IMR-90 (cell line): ENCODE measurements around the gene EPHX1. TPM values are rescaled to one million over a fixed set of nuclear protein-coding genes. Genes with fewer than 3 reads are reported as not detected.
A peak's percentile ranks its signal among the peaks of the same experiment; 100 is the strongest.

Source experiments
- ATAC-seq: fragments of 200-7000 bp; cut with Tn5 transposase; 2 replicates; pipeline ENCODE4 v1.9.1; 2020; ENCODE audit warnings: low read depth, mild to moderate bottlenecking, moderate library complexity
- BruUV-seq: library from RNA; stranded (reverse); fragments of 400-500 nt; replicated peaks from 2 replicates; lab custom pipeline; 2021; lab: Mats Ljungman, UMichigan
- CTCF ChIA-PET: fragments of 300-600 bp; formaldehyde crosslinking; extraction: SDS; loops from one replicate; lab custom pipeline; 2021; ENCODE audit warnings: antibody characterized with exemption; lab: Yijun Ruan, JAX
- POLR2A ChIA-PET: fragments of 300-600 bp; sonication (Branson Sonifier 250); formaldehyde crosslinking; loops from one replicate; lab custom pipeline; 2022; ENCODE audit warnings: antibody characterized with exemption; ENCODE audit not compliant: unreplicated experiment; lab: Charles Lee
- DNase-seq: peaks from one replicate; pipeline ENCODE4 v3.0.0; 2013
- H2AFZ ChIP-seq: replicated peaks from 2 replicates; pipeline ENCODE3; 2013; ENCODE audit warnings: low read length, mild to moderate bottlenecking; ENCODE audit not compliant: poor library complexity
- H2AK5ac ChIP-seq: 2 replicates; pipeline ENCODE4 v1.6.1; 2013; ENCODE audit warnings: low read depth, low read length, inconsistent platforms
- H2AK9ac ChIP-seq: replicated peaks from 2 replicates; pipeline ENCODE3; 2013; ENCODE audit warnings: mild to moderate bottlenecking, low read depth, low read length, moderate library complexity; ENCODE audit not compliant: poor library complexity
- H2BK120ac ChIP-seq: 2 replicates; pipeline ENCODE4 v1.6.1; 2013; ENCODE audit warnings: low read depth, low read length, inconsistent platforms
- H2BK15ac ChIP-seq: 3 replicates; pipeline ENCODE4 v1.6.1; 2013; ENCODE audit warnings: low read depth, low read length, inconsistent platforms
- H2BK20ac ChIP-seq: 2 replicates; pipeline ENCODE4 v1.6.1; 2013; ENCODE audit warnings: low read depth, mild to moderate bottlenecking, inconsistent platforms, low read length, moderate library complexity
- H2BK5ac ChIP-seq: 2 replicates; pipeline ENCODE4 v1.6.1; 2013; ENCODE audit warnings: mild to moderate bottlenecking, low read depth, low read length, inconsistent platforms; ENCODE audit not compliant: poor library complexity, severe bottlenecking
- H3K14ac ChIP-seq: replicated peaks from 2 replicates; pipeline ENCODE4 v1.6.1; 2013; ENCODE audit warnings: low read depth, low read length, inconsistent platforms
- H3K18ac ChIP-seq: 2 replicates; pipeline ENCODE4 v1.6.1; 2013; ENCODE audit warnings: low read depth, low read length, control low read depth
- H3K23ac ChIP-seq: 2 replicates; pipeline ENCODE4 v1.6.1; 2013; ENCODE audit warnings: low read depth, low read length, inconsistent platforms
- H3K27ac ChIP-seq: 2 replicates; pipeline ENCODE4 v1.5.1; 2013; ENCODE audit warnings: mild to moderate bottlenecking, control low read depth, low read length; ENCODE audit not compliant: insufficient read depth
- H3K27me3 ChIP-seq: 2 replicates; pipeline ENCODE4 v1.6.1; 2013; ENCODE audit warnings: low read length; ENCODE audit not compliant: control insufficient read depth, insufficient read depth
- H3K36me3 ChIP-seq: 2 replicates; pipeline ENCODE4 v1.6.1; 2013; ENCODE audit warnings: low read length, mixed read lengths; ENCODE audit not compliant: control insufficient read depth, insufficient read depth
- H3K4ac ChIP-seq: 2 replicates; pipeline ENCODE4 v1.6.1; 2013; ENCODE audit warnings: low read depth, low read length, inconsistent platforms
- H3K4me1 ChIP-seq: 2 replicates; pipeline ENCODE4 v1.6.1; 2013; ENCODE audit warnings: low read length, mixed read lengths; ENCODE audit not compliant: control insufficient read depth, insufficient read depth
- H3K4me2 ChIP-seq: 2 replicates; pipeline ENCODE4 v1.6.1; 2013; ENCODE audit warnings: low read depth, mild to moderate bottlenecking, control low read depth, low read length, moderate library complexity
- H3K4me3 ChIP-seq: 2 replicates; pipeline ENCODE4 v1.5.1; 2013; ENCODE audit warnings: low read depth, mild to moderate bottlenecking, control low read depth, low read length, moderate library complexity; ENCODE audit not compliant: insufficient read depth
- H3K56ac ChIP-seq: 2 replicates; pipeline ENCODE4 v1.6.1; 2013; ENCODE audit warnings: low read length, inconsistent platforms; ENCODE audit not compliant: insufficient read depth; ENCODE audit errors: extremely low read depth
- H3K79me1 ChIP-seq, 2 experiments: 2 replicates each; pipeline ENCODE4 v1.6.1; 2013; ENCODE audit warnings: low read length in 2 of 2, inconsistent platforms in 1 of 2, low read depth in 1 of 2
- H3K9ac ChIP-seq: 2 replicates; pipeline ENCODE4 v1.6.1; 2013; ENCODE audit warnings: low read depth, low read length, control low read depth
- H3K9me1 ChIP-seq: 2 replicates; pipeline ENCODE4 v1.6.1; 2013; ENCODE audit warnings: low read length, inconsistent platforms; ENCODE audit not compliant: insufficient read depth
- H3K9me3 ChIP-seq: 2 replicates; pipeline ENCODE4 v1.6.1; 2013; ENCODE audit warnings: low read length; ENCODE audit not compliant: control insufficient read depth, insufficient read depth
- H4K20me1 ChIP-seq: 2 replicates; pipeline ENCODE4 v1.6.1; 2013; ENCODE audit warnings: low read length, inconsistent platforms; ENCODE audit not compliant: insufficient read depth
- H4K5ac ChIP-seq: 2 replicates; pipeline ENCODE4 v1.6.1; 2013; ENCODE audit warnings: mild to moderate bottlenecking, low read depth, low read length, control low read depth
- H4K8ac ChIP-seq, 2 experiments: 2 replicates each; pipeline ENCODE4 v1.6.1; 2013; ENCODE audit warnings: low read depth in 2 of 2, low read length in 2 of 2, control low read depth in 1 of 2, inconsistent platforms in 1 of 2
- H4K91ac ChIP-seq: 2 replicates; pipeline ENCODE4 v1.6.1; 2013; ENCODE audit warnings: low read depth, low read length, inconsistent platforms; ENCODE audit not compliant: insufficient read depth
- CTCF ChIP-seq: conservative IDR thresholded peaks from 2 replicates; pipeline ENCODE4 v1.5.1; 2012; ENCODE audit warnings: mild to moderate bottlenecking, low read depth, low read length, improper control_type of control experiment
- ELK1 ChIP-seq: fragments of 150-350 bp; IDR thresholded peaks from 2 replicates; pipeline ENCODE4 v1.6.1; 2016; ENCODE audit warnings: low read depth, mild to moderate bottlenecking, low read length, moderate library complexity, borderline replicate concordance
- MAZ ChIP-seq: IDR thresholded peaks from 2 replicates; pipeline ENCODE4 v1.6.1; 2012; ENCODE audit warnings: low read depth, mild to moderate bottlenecking, low read length, improper control_type of control experiment, moderate library complexity, borderline replicate concordance
- NFE2L2 ChIP-seq: fragments of 150-350 bp; IDR thresholded peaks from 2 replicates; pipeline ENCODE4 v1.6.1; 2016; ENCODE audit warnings: low read depth, mild to moderate bottlenecking, low read length
- POLR2A ChIP-seq: IDR thresholded peaks from 2 replicates; pipeline ENCODE4 v1.6.1; 2012; ENCODE audit warnings: mild to moderate bottlenecking, low read depth, low read length
- SMC3 ChIP-seq: fragments of 150-350 bp; IDR thresholded peaks from 2 replicates; pipeline ENCODE4 v1.6.1; 2016; ENCODE audit warnings: low read depth, mild to moderate bottlenecking, antibody characterized with exemption, low read length, moderate library complexity
- WGBS, 2 experiments: methylation state at CpG; one replicate each; pipeline versions ENCODE4 v1.1.5 to v1.1.7; 2013; ENCODE audit warnings: missing lambda C conversion rate in 2 of 2; ENCODE audit not compliant: insufficient read length in 1 of 2; ENCODE audit errors: extremely low coverage in 2 of 2; 5-methylcytosine and 5-hydroxymethylcytosine counted together
- dilution Hi-C: fragments of 300-500 bp; cut with HindIII; formaldehyde crosslinking; loops from one replicate; pipeline ENCODE4 v1.14.3; 2018; ENCODE audit warnings: low sequenced_read_pairs; ENCODE audit not compliant: unreplicated experiment
- in situ Hi-C: fragments of 300-500 bp; cut with MboI; formaldehyde crosslinking; loops from 3 replicates; pipeline ENCODE4 v1.14.3; 2019; ENCODE audit warnings: low sequenced_read_pairs, inconsistent platforms, mixed read lengths
- intact Hi-C: fragments of 100-400 bp; cut with micrococcal nuclease; formaldehyde crosslinking; loops from 2 replicates; pipeline ENCODE4 v1.10.0; 2022
- polyA plus RNA-seq, 3 experiments: library from polyadenylated mRNA; depleted of rRNA; stranded (reverse); fragments of >200 nt; gene quantifications; 2 replicates each; pipeline ENCODE4 v1.2.3, GENCODE V29; 2012; ENCODE audit warnings: low replicate concordance in 1 of 3
- total RNA-seq: library from RNA; depleted of rRNA; stranded (reverse); fragments of >200 nt; gene quantifications from 2 replicates; pipeline ENCODE4 v1.2.3, GENCODE V29; 2012

The EPHX1 gene
- total and polyA plus RNA-seq, 2 of the 4 experiments (the other 2 are of a cell fraction), result 20.3 to 46.3 TPM

GRCh38 chr1:225780134-225780533 is 29.8 kb upstream of the EPHX1 start:
- ChIA-PET CTCF (interaction anchor here (0.6 to 3.0 kb wide), 2 partner anchors 305 to 668 kb away, joined by 3 to 17 read pairs; no protein-coding TSS in a partner anchor), POLR2A (no interaction called here)
- H3K56ac ChIP-seq, result no peak overlapping the region
- no peak overlapping the region for H4K8ac ChIP-seq
- peaks cover 28% of the 10 kb centered on the region for H4K20me1 ChIP-seq
- peaks cover 9% of the 10 kb centered on the region; the same call in 1 of the 2 replicates for H3K9me1 ChIP-seq
- no peak overlapping the region for H4K5ac ChIP-seq
- no TSS peak for BruUV-seq
- H3K4me1 ChIP-seq, result no peaks in the 10 kb centered on the region
- H2AK9ac ChIP-seq, result no peak overlapping the region
- no peak overlapping the region for H2AK5ac ChIP-seq
- H2BK120ac ChIP-seq, result no peak overlapping the region
- DNase-seq (no peak), ATAC-seq (no peak)
- H3K14ac ChIP-seq, result no peak overlapping the region
- no peak overlapping the region for H3K9ac ChIP-seq
- intact Hi-C loops (no loop called here), dilution Hi-C loops (no loop called here), in situ Hi-C loops (no loop called here)
- H3K9me3 ChIP-seq, result no peaks in the 10 kb centered on the region
- H3K27me3 ChIP-seq, result no peaks in the 10 kb centered on the region
- no peak for TF ChIP-seq MAZ
- TF ChIP-seq ELK1, result no peak
- no peak for TF ChIP-seq NFE2L2
- TF ChIP-seq CTCF, result no peak
- TF ChIP-seq SMC3, result no peak
- no peak for TF ChIP-seq POLR2A
- H3K79me1 ChIP-seq, result peaks cover 3 to 18% of the 10 kb centered on the region in 2 experiments; a peak in 3 of 4 replicates
- no peak overlapping the region for H3K4me3 ChIP-seq
- no peak overlapping the region; the same call in 1 of the 2 replicates for H3K4me2 ChIP-seq
- no CpG with 5 or more reads among the region's 5 CpGs for WGBS, 2 experiments
- H2BK20ac ChIP-seq, result no peak overlapping the region
- no peak overlapping the region for H2BK5ac ChIP-seq
- no peak overlapping the region for H3K4ac ChIP-seq
- no peak overlapping the region for H3K27ac ChIP-seq
- no peak overlapping the region for H2AFZ ChIP-seq
- no peak overlapping the region for H4K91ac ChIP-seq
- H3K23ac ChIP-seq, result peak overlapping the region; percentile 73; the same call in 1 of the 2 replicates
- no peak overlapping the region for H2BK15ac ChIP-seq
- peaks cover 7% of the 10 kb centered on the region for H3K36me3 ChIP-seq
- H3K18ac ChIP-seq, result no peak overlapping the region
